Measurements from ENCODE around the gene FPGS.

The FPGS gene

GRCh38 chr9:127862075-127863011 is 59.7 kb downstream of the FPGS start:
- peak; percentile 21 for DNase-seq

- no peak for DNase-seq
Measured at GRCh38 chr9:127863191-127863621, 60.5 kb downstream of the FPGS start.

Data from activated T-cell treated with anti-CD3 and anti-CD28 coated beads for 4 hours (primary cell).